Breast epithelium (tissue), 3 donors: ENCODE measurements around the gene CYB561A3.

Experiments
- POLR2A ChIP-seq: fragments of 450-650 bp; IDR thresholded peaks from one replicate; pipeline ENCODE4 v1.6.1; 2016; ENCODE audit warnings: antibody characterized with exemption, mild to moderate bottlenecking, moderate library complexity
- TF ChIP-seq, protein P1 (sequence below), 3 donors: fragments of 450-650 bp; IDR thresholded peaks; one replicate each; pipeline ENCODE4 v1.5.1; 2016 to 2017; ENCODE audit warnings: antibody characterized with exemption in 3 of 3, mild to moderate bottlenecking in 3 of 3, moderate library complexity in 3 of 3

DNA sequence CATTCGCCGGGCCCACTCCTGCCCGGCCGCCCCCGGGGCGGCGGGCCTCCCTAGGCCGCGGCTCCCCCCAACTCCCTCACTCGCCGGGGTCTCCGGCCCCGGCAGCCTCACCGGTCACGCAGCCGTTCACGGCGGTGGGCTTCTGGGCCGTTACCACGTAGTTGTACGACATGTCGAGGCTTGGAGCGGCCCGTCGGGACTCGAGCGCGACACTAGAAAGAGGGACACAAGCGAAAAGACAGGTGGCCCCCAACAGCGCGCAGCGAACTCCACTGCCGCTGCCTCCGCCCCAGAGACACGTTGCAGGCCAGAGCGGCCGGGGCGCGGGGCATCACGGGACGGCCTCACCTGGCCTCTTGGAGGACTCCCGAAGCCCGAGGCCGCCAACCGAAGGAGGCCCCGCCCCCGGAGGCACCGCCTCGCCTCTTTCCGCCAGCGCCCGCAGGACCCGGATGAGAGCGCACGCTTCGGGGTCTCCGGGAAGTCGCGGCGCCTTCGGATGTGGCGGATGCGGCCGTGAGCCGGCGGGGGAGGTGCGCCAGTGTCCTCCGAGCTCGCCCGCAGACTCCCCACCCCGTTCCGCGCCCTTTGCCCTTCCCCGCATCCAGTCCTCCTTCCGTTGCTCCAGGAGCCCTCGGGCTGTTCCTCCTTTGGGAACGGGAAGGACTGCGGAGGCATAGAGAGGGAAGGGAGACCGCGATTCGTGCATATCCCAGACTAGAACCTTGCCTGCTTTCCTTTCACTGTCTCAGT, 28.7 kb downstream of the CYB561A3 start, which contains the start of the genes DDB1 and TKFC:
- TF ChIP-seq, protein P1, sequence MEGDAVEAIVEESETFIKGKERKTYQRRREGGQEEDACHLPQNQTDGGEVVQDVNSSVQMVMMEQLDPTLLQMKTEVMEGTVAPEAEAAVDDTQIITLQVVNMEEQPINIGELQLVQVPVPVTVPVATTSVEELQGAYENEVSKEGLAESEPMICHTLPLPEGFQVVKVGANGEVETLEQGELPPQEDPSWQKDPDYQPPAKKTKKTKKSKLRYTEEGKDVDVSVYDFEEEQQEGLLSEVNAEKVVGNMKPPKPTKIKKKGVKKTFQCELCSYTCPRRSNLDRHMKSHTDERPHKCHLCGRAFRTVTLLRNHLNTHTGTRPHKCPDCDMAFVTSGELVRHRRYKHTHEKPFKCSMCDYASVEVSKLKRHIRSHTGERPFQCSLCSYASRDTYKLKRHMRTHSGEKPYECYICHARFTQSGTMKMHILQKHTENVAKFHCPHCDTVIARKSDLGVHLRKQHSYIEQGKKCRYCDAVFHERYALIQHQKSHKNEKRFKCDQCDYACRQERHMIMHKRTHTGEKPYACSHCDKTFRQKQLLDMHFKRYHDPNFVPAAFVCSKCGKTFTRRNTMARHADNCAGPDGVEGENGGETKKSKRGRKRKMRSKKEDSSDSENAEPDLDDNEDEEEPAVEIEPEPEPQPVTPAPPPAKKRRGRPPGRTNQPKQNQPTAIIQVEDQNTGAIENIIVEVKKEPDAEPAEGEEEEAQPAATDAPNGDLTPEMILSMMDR (IDR thresholded peaks at IDR 0.05) = peak in 1 of 3 donors; percentile 4
- peak; percentile 85 for TF ChIP-seq POLR2A
